ENCODE results near the gene DGLUCY. TPM values are rescaled to one million over a fixed set of nuclear protein-coding genes. Genes with fewer than 3 reads are reported as not detected.

DGLUCY gene, protein sequence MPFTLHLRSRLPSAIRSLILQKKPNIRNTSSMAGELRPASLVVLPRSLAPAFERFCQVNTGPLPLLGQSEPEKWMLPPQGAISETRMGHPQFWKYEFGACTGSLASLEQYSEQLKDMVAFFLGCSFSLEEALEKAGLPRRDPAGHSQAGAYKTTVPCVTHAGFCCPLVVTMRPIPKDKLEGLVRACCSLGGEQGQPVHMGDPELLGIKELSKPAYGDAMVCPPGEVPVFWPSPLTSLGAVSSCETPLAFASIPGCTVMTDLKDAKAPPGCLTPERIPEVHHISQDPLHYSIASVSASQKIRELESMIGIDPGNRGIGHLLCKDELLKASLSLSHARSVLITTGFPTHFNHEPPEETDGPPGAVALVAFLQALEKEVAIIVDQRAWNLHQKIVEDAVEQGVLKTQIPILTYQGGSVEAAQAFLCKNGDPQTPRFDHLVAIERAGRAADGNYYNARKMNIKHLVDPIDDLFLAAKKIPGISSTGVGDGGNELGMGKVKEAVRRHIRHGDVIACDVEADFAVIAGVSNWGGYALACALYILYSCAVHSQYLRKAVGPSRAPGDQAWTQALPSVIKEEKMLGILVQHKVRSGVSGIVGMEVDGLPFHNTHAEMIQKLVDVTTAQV
- total RNA-seq: 14.3 and 24.1 TPM in 2 replicates

GRCh38 chr14:91113829-91114078 is at the start of gene DGLUCY:
DGLUCY (plus strand) TSS chr14:91114073; CDS start chr14:91160295, 46,222 bp downstream.

GRCh38 chr14:91244501-91244901 is 130.6 kb downstream of the DGLUCY start, which contains the start of gene GPR68:
GPR68 (minus strand) TSS chr14:91244704; CDS start chr14:91235050, 9,654 bp downstream.

Other genes starting within 250 kb of the DGLUCY start
- gene RPS6KA5, start 53.4 kb upstream of the DGLUCY start, total RNA-seq: 1.1 and 1.8 TPM in 2 replicates
- gene GPR68, start 130.6 kb downstream of the DGLUCY start, total RNA-seq: 0.49 and 2.3 TPM in 2 replicates

All from cardiac atrium fibroblast (primary cell).